Smooth muscle cell (in vitro differentiated cells): ENCODE results near the gene SYNE2. TPM values are rescaled to one million over a fixed set of nuclear protein-coding genes. Genes with fewer than 3 reads are reported as not detected.

ENCODE experiments used
- DNase-seq: peaks from one replicate; lab custom pipeline; 2025; ENCODE audit not compliant: unreplicated experiment; lab: John Stamatoyannopoulos, UW
- H2AFZ ChIP-seq: fragments of 200-600 bp; sonication (generic); 2 replicates; pipeline ENCODE4 v1.6.0; 2016; ENCODE audit warnings: antibody characterized with exemption, low read depth, mild to moderate bottlenecking
- H3F3A ChIP-seq: fragments of 200-600 bp; sonication (generic); 2 replicates; pipeline ENCODE4 v1.6.0; 2017; ENCODE audit warnings: antibody characterized with exemption, low read depth
- H3K27ac ChIP-seq: fragments of 200-600 bp; sonication (generic); 2 replicates; pipeline ENCODE4 v1.5.1; 2016; ENCODE audit warnings: low read depth, mild to moderate bottlenecking
- H3K27me3 ChIP-seq: fragments of 200-600 bp; sonication (generic); 2 replicates; pipeline ENCODE4 v1.6.1; 2016; ENCODE audit warnings: low read depth, mild to moderate bottlenecking
- H3K36me3 ChIP-seq: fragments of 200-600 bp; sonication (generic); 2 replicates; pipeline ENCODE4 v1.5.1; 2016; ENCODE audit warnings: low read depth
- H3K4me1 ChIP-seq: fragments of 200-600 bp; sonication (generic); 2 replicates; pipeline ENCODE4 v1.5.1; 2016; ENCODE audit warnings: low read depth
- H3K4me2 ChIP-seq: fragments of 200-600 bp; sonication (generic); 2 replicates; pipeline ENCODE4 v1.6.0; 2016; ENCODE audit warnings: mild to moderate bottlenecking
- H3K4me3 ChIP-seq: fragments of 200-600 bp; sonication (generic); 2 replicates; pipeline ENCODE4 v1.5.1; 2016; ENCODE audit warnings: mild to moderate bottlenecking
- H3K79me2 ChIP-seq: fragments of 200-600 bp; sonication (generic); 2 replicates; pipeline ENCODE4 v1.6.0; 2016; ENCODE audit warnings: low read depth, mild to moderate bottlenecking
- H3K9ac ChIP-seq: fragments of 200-600 bp; sonication (generic); 2 replicates; pipeline ENCODE4 v1.6.0; 2016; ENCODE audit warnings: low read depth
- H3K9me3 ChIP-seq: fragments of 200-600 bp; sonication (generic); replicated peaks from 2 replicates; pipeline ENCODE4 v1.5.1; 2016; ENCODE audit warnings: low read depth
- H4K20me1 ChIP-seq: fragments of 200-600 bp; sonication (generic); 2 replicates; pipeline ENCODE4 v1.6.0; 2016; ENCODE audit warnings: low read depth
- CTCF ChIP-seq: fragments of 200-600 bp; sonication (generic); IDR thresholded peaks from 2 replicates; pipeline ENCODE4 v1.5.1; 2017; ENCODE audit warnings: borderline replicate concordance, mild to moderate bottlenecking, antibody characterized with exemption; ENCODE audit not compliant: insufficient read depth, poor library complexity, severe bottlenecking
- WGBS: methylation state at CpG from one replicate; pipeline ENCODE4 v1.1.7; 2016; ENCODE audit warnings: low lambda C conversion rate; 5-methylcytosine and 5-hydroxymethylcytosine counted together
- polyA plus RNA-seq: library from polyadenylated mRNA; unstranded; fragments of >200 nt; fragmentation: Nextera tagmentation; extraction: Ambion mirVana; gene quantifications from 2 replicates; pipeline ENCODE4 v1.2.1, GENCODE V29; 2016
- total RNA-seq: library from RNA; depleted of rRNA; stranded (reverse); fragments of >200 nt; gene quantifications from 2 replicates; pipeline ENCODE4 v1.2.3, GENCODE V29; 2014

SYNE2 gene
- total and polyA plus RNA-seq, 2 experiments from 2014 or later = 4.8 to 20.9 TPM

GRCh38 chr14:64092940-64093339 lies 240.1 kb downstream of the SYNE2 start:
- 54% methylated on average over 5 of the region's 5 CpGs for WGBS
- Histone ChIP-seq H3K27ac (no peak overlapping the region), H3K9me3 (no peaks in the 10 kb centered on the region), H4K20me1 (no peaks in the 10 kb centered on the region), H3K36me3 (no peaks in the 10 kb centered on the region), H3K4me1 (peaks cover 14% of the 10 kb centered on the region), H3K9ac (no peak overlapping the region), H3K4me2 (no peak overlapping the region), H3K79me2 (no peaks in the 10 kb centered on the region), H3K4me3 (no peak overlapping the region), H2AFZ (no peak overlapping the region), H3K27me3 (no peaks in the 10 kb centered on the region), H3F3A (no peaks in the 10 kb centered on the region)
- DNase-seq = no peak
- no peak for TF ChIP-seq CTCF

GRCh38 chr14:64095620-64096019 lies 242.8 kb downstream of the SYNE2 start:
- Histone ChIP-seq H2AFZ (no peak overlapping the region), H3K27ac (no peak overlapping the region), H3K9ac (no peak overlapping the region), H4K20me1 (no peaks in the 10 kb centered on the region), H3K4me1 (peaks cover 1% of the 10 kb centered on the region), H3K4me3 (no peak overlapping the region), H3K9me3 (no peaks in the 10 kb centered on the region), H3K27me3 (no peaks in the 10 kb centered on the region), H3F3A (no peaks in the 10 kb centered on the region), H3K79me2 (no peaks in the 10 kb centered on the region), H3K4me2 (peak overlapping the region; percentile 6), H3K36me3 (no peaks in the 10 kb centered on the region)
- TF ChIP-seq CTCF = no peak
- 94% methylated on average over 3 of the region's 3 CpGs for WGBS
- no peak for DNase-seq

- H3K9ac ChIP-seq = no peak overlapping the region
- H3K4me2 ChIP-seq = no peak overlapping the region
- 93% methylated on average over 4 of the region's 4 CpGs for WGBS
- no peak for DNase-seq
- TF ChIP-seq CTCF = no peak
- H4K20me1 ChIP-seq = no peaks in the 10 kb centered on the region
- H3K79me2 ChIP-seq = no peaks in the 10 kb centered on the region
- H3K9me3 ChIP-seq = no peaks in the 10 kb centered on the region
- H3K36me3 ChIP-seq = no peaks in the 10 kb centered on the region
- H2AFZ ChIP-seq = no peak overlapping the region
- H3K27me3 ChIP-seq = no peaks in the 10 kb centered on the region
- H3K4me1 ChIP-seq = no peaks in the 10 kb centered on the region
- no peak overlapping the region for H3K4me3 ChIP-seq
- no peak overlapping the region for H3K27ac ChIP-seq
- no peaks in the 10 kb centered on the region for H3F3A ChIP-seq
These were observed 245.3 kb downstream of the SYNE2 start for GRCh38 chr14:64098120-64098519.

- WGBS = 95% methylated on average over 2 of the region's 2 CpGs
- Histone ChIP-seq H3K4me2 (no peak overlapping the region), H3K4me1 (no peaks in the 10 kb centered on the region), H3K9ac (no peak overlapping the region), H3K9me3 (no peaks in the 10 kb centered on the region), H2AFZ (no peak overlapping the region), H3K4me3 (no peak overlapping the region), H3K27me3 (no peaks in the 10 kb centered on the region), H3K27ac (no peak overlapping the region), H4K20me1 (no peaks in the 10 kb centered on the region), H3F3A (no peaks in the 10 kb centered on the region), H3K79me2 (no peaks in the 10 kb centered on the region), H3K36me3 (no peaks in the 10 kb centered on the region)
- no peak for DNase-seq
- no peak for TF ChIP-seq CTCF
These were observed 254.6 kb downstream of the SYNE2 start for GRCh38 chr14:64107438-64107837.
